GM23338 (cell line): ENCODE data around the gene S100A1. TPM values are rescaled to one million over a fixed set of nuclear protein-coding genes. Genes with fewer than 3 reads are reported as not detected.

Experiments
- ATAC-seq: fragments of 200-7000 bp; cut with Tn5 transposase; 3 replicates; pipeline ENCODE4 v1.9.1; 2020
- DNase-seq: peaks from one replicate; pipeline ENCODE4 v3.0.0-alpha.2; 2015; ENCODE audit warnings: low spot score
- H2AFZ ChIP-seq: fragments of 200-600 bp; sonication (generic); 2 replicates; pipeline ENCODE4 v1.8.0; 2016; ENCODE audit warnings: antibody characterized with exemption, mild to moderate bottlenecking, moderate library complexity
- H3F3A ChIP-seq: fragments of 200-600 bp; sonication (generic); replicated peaks from 2 replicates; pipeline ENCODE4 v1.8.0; 2017; ENCODE audit warnings: antibody characterized with exemption, mixed run types, low read depth
- H3K27ac ChIP-seq: fragments of 200-600 bp; sonication (generic); 2 replicates; pipeline ENCODE4 v1.6.1; 2016; ENCODE audit warnings: low read depth
- H3K27me3 ChIP-seq: fragments of 200-600 bp; sonication (generic); 2 replicates; pipeline ENCODE4 v1.8.0; 2016; ENCODE audit warnings: mild to moderate bottlenecking, mixed run types, moderate library complexity; ENCODE audit not compliant: insufficient read depth
- H3K36me3 ChIP-seq: fragments of 200-600 bp; sonication (generic); 2 replicates; pipeline ENCODE4 v1.8.0; 2016; ENCODE audit warnings: mild to moderate bottlenecking; ENCODE audit not compliant: insufficient read depth
- H3K4me1 ChIP-seq: fragments of 200-600 bp; sonication (generic); 2 replicates; pipeline ENCODE4 v1.8.0; 2016; ENCODE audit warnings: mild to moderate bottlenecking, moderate library complexity; ENCODE audit not compliant: insufficient read depth
- H3K4me2 ChIP-seq: fragments of 200-600 bp; sonication (generic); 2 replicates; pipeline ENCODE4 v1.7.1; 2017; ENCODE audit warnings: mixed run types
- H3K4me3 ChIP-seq: fragments of 200-600 bp; sonication (generic); 2 replicates; pipeline ENCODE4 v1.6.1; 2016; ENCODE audit warnings: mixed run types
- H3K79me2 ChIP-seq: fragments of 200-600 bp; sonication (generic); replicated peaks from 2 replicates; pipeline ENCODE4 v1.8.0; 2017; ENCODE audit warnings: mild to moderate bottlenecking; ENCODE audit not compliant: insufficient read depth
- H3K9me2 ChIP-seq: fragments of 200-600 bp; sonication (generic); 2 replicates; pipeline ENCODE4 v1.8.0; 2017; ENCODE audit not compliant: insufficient read depth
- H4K20me1 ChIP-seq: fragments of 200-600 bp; sonication (generic); replicated peaks from 2 replicates; pipeline ENCODE4 v1.8.0; 2017; ENCODE audit warnings: mild to moderate bottlenecking; ENCODE audit not compliant: insufficient read depth
- H3K27ac Mint-ChIP-seq: 2 replicates; pipeline ENCODE4 v1.8.0; 2020; ENCODE audit warnings: inconsistent platforms, mild to moderate bottlenecking, moderate library complexity, mixed read lengths
- H3K27me3 Mint-ChIP-seq: 3 replicates; pipeline ENCODE4 v1.8.0; 2022; ENCODE audit warnings: low read depth, mild to moderate bottlenecking, moderate library complexity, mixed read lengths, inconsistent platforms; ENCODE audit not compliant: insufficient read depth, poor library complexity
- H3K36me3 Mint-ChIP-seq: 3 replicates; pipeline ENCODE4 v1.8.0; 2021; ENCODE audit warnings: low read depth, mild to moderate bottlenecking, inconsistent platforms, moderate library complexity, mixed read lengths
- H3K4me1 Mint-ChIP-seq: 3 replicates; pipeline ENCODE4 v1.8.0; 2020; ENCODE audit warnings: mild to moderate bottlenecking, inconsistent platforms, mixed read lengths
- H3K4me3 Mint-ChIP-seq: 3 replicates; pipeline ENCODE4 v1.8.0; 2021; ENCODE audit warnings: moderate library complexity, mild to moderate bottlenecking, inconsistent platforms, mixed read lengths
- H3K9me3 Mint-ChIP-seq: 3 replicates; pipeline ENCODE4 v1.8.0; 2020; ENCODE audit warnings: moderate library complexity, mild to moderate bottlenecking, inconsistent platforms, mixed read lengths
- CREB1 ChIP-seq: fragments of 250-450 bp; sonication (Bioruptor Pico); IDR thresholded peaks from 2 replicates; pipeline ENCODE4 v1.5.0; 2020; ENCODE audit warnings: low read depth, mild to moderate bottlenecking, moderate library complexity
- EZH2 ChIP-seq: fragments of 200-600 bp; sonication (generic); IDR thresholded peaks from one replicate; pipeline ENCODE4 v1.8.0; 2017; ENCODE audit warnings: antibody characterized with exemption, mild to moderate bottlenecking, low read depth; ENCODE audit not compliant: unreplicated experiment
- JUNB ChIP-seq: IDR thresholded peaks from one replicate; pipeline ENCODE4 v1.6.1; 2016; ENCODE audit warnings: antibody characterized with exemption; ENCODE audit not compliant: unreplicated experiment
- STAT1 ChIP-seq: IDR thresholded peaks from one replicate; pipeline ENCODE4 v1.6.1; 2016; ENCODE audit warnings: antibody characterized with exemption; ENCODE audit not compliant: unreplicated experiment
- ZNF114 ChIP-seq: fragments of 250-450 bp; sonication (Bioruptor Pico); IDR thresholded peaks from 2 replicates; pipeline ENCODE4 v1.5.0; 2020; ENCODE audit warnings: mild to moderate bottlenecking, moderate library complexity
- ZNF331 ChIP-seq: fragments of 250-450 bp; sonication (Bioruptor Pico); IDR thresholded peaks from 2 replicates; pipeline ENCODE4 v1.5.0; 2020; ENCODE audit warnings: low read depth, mild to moderate bottlenecking, moderate library complexity
- polyA plus RNA-seq: library from polyadenylated mRNA; unstranded; fragments of >200 nt; fragmentation: Nextera tagmentation; extraction: Ambion mirVana; gene quantifications from 2 replicates; pipeline ENCODE4 v1.2.1, GENCODE V29; 2016
- total RNA-seq: library from RNA; depleted of rRNA; stranded (reverse); fragments of >200 nt; shearing (Covaris generic); gene quantifications from 2 replicates; pipeline ENCODE4 v1.2.3, GENCODE V29; 2014
- TF ChIP-seq, protein P1 (sequence below): IDR thresholded peaks from 2 replicates; pipeline ENCODE4 v1.6.1; 2016; ENCODE audit warnings: antibody characterized with exemption
- TF ChIP-seq, protein P2 (sequence below): IDR thresholded peaks from one replicate; pipeline ENCODE4 v1.6.1; 2018; ENCODE audit warnings: antibody characterized with exemption; ENCODE audit not compliant: unreplicated experiment
- TF ChIP-seq, protein P3 (sequence below): fragments of 250-450 bp; sonication (Bioruptor Pico); IDR thresholded peaks from 2 replicates; pipeline ENCODE4 v1.5.0; 2020; ENCODE audit warnings: mild to moderate bottlenecking, moderate library complexity

S100A1 gene
- total and polyA plus RNA-seq, 2 experiments from 2014 or later: 0.13 to 0.66 TPM

DNA sequence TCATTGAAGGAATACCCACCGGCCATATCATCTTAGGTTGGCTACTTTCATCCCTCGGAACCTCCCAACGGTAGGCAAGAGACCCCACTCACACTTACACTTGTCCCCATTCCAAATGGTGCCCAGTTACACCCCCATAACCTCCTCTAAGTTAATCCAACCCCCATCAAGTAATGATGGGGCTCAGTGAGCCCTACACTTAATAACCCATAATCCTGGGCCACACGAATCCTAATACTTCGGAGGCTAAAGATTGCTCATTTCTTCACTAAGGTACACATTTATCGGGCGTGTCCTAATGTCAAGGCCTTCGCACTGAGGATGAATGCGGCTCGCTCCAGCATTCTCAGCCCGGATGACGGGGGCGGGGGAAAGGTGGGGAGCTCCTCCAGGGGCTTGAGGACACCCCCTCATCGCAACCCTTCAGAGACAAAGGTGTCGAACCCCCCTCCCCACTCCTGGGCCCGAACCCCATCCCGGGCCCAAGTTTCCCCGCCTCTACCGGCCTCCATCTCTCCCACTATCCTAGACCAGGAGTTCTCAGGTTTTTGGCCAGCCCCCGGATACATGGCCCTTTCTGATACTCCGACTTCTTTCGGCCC, 42.1 kb downstream of the S100A1 start (continued):
- no peak for TF ChIP-seq CREB1 (CRISPR knock-in tag)
- TF ChIP-seq, protein P1, sequence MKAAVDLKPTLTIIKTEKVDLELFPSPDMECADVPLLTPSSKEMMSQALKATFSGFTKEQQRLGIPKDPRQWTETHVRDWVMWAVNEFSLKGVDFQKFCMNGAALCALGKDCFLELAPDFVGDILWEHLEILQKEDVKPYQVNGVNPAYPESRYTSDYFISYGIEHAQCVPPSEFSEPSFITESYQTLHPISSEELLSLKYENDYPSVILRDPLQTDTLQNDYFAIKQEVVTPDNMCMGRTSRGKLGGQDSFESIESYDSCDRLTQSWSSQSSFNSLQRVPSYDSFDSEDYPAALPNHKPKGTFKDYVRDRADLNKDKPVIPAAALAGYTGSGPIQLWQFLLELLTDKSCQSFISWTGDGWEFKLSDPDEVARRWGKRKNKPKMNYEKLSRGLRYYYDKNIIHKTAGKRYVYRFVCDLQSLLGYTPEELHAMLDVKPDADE: no peak
- TF ChIP-seq ZNF331 (CRISPR knock-in tag): no peak
- no peak for TF ChIP-seq ZNF114 (CRISPR knock-in tag)

DNA sequence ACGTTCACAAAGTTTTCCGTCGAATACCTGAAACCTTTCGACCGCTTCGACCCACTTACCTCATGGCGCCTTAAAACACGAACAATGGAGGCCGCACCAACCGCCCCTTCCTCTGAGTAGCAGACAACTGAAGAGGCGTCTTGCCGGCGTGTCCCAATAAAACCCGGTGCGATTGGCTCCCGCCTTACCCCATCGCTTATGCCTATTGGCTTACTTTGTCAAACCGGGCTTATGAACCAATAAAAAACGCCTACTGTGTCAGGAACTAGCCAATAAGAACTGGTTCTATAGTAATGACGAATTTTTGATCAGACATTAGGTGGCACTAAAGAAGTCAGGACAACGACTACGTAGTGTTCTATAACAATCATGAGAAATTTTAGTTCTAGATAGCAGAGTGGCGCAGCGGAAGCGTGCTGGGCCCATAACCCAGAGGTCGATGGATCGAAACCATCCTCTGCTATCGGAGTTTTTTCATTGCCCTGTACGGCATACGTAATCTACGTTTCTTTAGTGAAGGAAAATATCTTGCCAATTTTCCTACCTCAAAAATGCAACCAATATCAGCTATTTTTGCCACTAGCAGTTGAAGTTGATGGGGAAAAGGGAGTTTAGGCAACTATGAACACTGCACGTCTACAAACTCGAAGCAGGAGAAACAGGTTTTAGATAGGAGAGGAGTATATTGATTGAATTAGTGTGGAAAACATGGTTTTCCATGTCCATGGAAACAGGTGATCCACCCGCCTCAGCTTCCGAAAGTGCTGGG, 42.8 kb downstream of the S100A1 start, which contains the start of gene ILF2:
Gene ILF2, minus strand, starts transcription at position 135 of the 769 bp plus-strand sequence. Its CDS starts 71 bp downstream, at position 64.
- Histone ChIP-seq H3K4me3 (peak within 1 kb of the TSS; percentile 97), H3K4me2 (peak within 1 kb of the TSS; percentile 91), H3K27ac (peak within 1 kb of the TSS; percentile 65), H3K36me3 (peaks cover 36% of the 10 kb centered on the region), H3K4me1 (peaks cover 4% of the 10 kb centered on the region; the same call in 1 of the 2 replicates), H3F3A (peaks cover 36% of the 10 kb centered on the region), H3K9me2 (no peaks in the 10 kb centered on the region), H4K20me1 (peaks cover 8% of the 10 kb centered on the region), H2AFZ (no peak within 1 kb of the TSS; the same call in 1 of the 2 replicates), H3K27me3 (no peaks in the 10 kb centered on the region), H3K79me2 (peaks cover 34% of the 10 kb centered on the region)
- H3K27ac Mint-ChIP-seq: no peak within 1 kb of the TSS
- H3K9me3 Mint-ChIP-seq: no peaks in the 10 kb centered on the region; the same call in 2 of the 3 replicates
- H3K27me3 Mint-ChIP-seq: peaks cover 8% of the 10 kb centered on the region
- H3K4me1 Mint-ChIP-seq: peaks cover 12% of the 10 kb centered on the region; the same call in 2 of the 3 replicates
- no peak within 1 kb of the TSS for H3K4me3 Mint-ChIP-seq
- H3K36me3 Mint-ChIP-seq: peaks cover 44% of the 10 kb centered on the region
- peak; percentile 100 for DNase-seq
- ATAC-seq: peak; percentile 93
- TF ChIP-seq ZNF331 (CRISPR knock-in tag) (no peak), EZH2 (no peak), JUNB (no peak), STAT1 (no peak)
- TF ChIP-seq, protein P2, sequence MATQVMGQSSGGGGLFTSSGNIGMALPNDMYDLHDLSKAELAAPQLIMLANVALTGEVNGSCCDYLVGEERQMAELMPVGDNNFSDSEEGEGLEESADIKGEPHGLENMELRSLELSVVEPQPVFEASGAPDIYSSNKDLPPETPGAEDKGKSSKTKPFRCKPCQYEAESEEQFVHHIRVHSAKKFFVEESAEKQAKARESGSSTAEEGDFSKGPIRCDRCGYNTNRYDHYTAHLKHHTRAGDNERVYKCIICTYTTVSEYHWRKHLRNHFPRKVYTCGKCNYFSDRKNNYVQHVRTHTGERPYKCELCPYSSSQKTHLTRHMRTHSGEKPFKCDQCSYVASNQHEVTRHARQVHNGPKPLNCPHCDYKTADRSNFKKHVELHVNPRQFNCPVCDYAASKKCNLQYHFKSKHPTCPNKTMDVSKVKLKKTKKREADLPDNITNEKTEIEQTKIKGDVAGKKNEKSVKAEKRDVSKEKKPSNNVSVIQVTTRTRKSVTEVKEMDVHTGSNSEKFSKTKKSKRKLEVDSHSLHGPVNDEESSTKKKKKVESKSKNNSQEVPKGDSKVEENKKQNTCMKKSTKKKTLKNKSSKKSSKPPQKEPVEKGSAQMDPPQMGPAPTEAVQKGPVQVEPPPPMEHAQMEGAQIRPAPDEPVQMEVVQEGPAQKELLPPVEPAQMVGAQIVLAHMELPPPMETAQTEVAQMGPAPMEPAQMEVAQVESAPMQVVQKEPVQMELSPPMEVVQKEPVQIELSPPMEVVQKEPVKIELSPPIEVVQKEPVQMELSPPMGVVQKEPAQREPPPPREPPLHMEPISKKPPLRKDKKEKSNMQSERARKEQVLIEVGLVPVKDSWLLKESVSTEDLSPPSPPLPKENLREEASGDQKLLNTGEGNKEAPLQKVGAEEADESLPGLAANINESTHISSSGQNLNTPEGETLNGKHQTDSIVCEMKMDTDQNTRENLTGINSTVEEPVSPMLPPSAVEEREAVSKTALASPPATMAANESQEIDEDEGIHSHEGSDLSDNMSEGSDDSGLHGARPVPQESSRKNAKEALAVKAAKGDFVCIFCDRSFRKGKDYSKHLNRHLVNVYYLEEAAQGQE: no peak
- TF ChIP-seq, protein P3, sequence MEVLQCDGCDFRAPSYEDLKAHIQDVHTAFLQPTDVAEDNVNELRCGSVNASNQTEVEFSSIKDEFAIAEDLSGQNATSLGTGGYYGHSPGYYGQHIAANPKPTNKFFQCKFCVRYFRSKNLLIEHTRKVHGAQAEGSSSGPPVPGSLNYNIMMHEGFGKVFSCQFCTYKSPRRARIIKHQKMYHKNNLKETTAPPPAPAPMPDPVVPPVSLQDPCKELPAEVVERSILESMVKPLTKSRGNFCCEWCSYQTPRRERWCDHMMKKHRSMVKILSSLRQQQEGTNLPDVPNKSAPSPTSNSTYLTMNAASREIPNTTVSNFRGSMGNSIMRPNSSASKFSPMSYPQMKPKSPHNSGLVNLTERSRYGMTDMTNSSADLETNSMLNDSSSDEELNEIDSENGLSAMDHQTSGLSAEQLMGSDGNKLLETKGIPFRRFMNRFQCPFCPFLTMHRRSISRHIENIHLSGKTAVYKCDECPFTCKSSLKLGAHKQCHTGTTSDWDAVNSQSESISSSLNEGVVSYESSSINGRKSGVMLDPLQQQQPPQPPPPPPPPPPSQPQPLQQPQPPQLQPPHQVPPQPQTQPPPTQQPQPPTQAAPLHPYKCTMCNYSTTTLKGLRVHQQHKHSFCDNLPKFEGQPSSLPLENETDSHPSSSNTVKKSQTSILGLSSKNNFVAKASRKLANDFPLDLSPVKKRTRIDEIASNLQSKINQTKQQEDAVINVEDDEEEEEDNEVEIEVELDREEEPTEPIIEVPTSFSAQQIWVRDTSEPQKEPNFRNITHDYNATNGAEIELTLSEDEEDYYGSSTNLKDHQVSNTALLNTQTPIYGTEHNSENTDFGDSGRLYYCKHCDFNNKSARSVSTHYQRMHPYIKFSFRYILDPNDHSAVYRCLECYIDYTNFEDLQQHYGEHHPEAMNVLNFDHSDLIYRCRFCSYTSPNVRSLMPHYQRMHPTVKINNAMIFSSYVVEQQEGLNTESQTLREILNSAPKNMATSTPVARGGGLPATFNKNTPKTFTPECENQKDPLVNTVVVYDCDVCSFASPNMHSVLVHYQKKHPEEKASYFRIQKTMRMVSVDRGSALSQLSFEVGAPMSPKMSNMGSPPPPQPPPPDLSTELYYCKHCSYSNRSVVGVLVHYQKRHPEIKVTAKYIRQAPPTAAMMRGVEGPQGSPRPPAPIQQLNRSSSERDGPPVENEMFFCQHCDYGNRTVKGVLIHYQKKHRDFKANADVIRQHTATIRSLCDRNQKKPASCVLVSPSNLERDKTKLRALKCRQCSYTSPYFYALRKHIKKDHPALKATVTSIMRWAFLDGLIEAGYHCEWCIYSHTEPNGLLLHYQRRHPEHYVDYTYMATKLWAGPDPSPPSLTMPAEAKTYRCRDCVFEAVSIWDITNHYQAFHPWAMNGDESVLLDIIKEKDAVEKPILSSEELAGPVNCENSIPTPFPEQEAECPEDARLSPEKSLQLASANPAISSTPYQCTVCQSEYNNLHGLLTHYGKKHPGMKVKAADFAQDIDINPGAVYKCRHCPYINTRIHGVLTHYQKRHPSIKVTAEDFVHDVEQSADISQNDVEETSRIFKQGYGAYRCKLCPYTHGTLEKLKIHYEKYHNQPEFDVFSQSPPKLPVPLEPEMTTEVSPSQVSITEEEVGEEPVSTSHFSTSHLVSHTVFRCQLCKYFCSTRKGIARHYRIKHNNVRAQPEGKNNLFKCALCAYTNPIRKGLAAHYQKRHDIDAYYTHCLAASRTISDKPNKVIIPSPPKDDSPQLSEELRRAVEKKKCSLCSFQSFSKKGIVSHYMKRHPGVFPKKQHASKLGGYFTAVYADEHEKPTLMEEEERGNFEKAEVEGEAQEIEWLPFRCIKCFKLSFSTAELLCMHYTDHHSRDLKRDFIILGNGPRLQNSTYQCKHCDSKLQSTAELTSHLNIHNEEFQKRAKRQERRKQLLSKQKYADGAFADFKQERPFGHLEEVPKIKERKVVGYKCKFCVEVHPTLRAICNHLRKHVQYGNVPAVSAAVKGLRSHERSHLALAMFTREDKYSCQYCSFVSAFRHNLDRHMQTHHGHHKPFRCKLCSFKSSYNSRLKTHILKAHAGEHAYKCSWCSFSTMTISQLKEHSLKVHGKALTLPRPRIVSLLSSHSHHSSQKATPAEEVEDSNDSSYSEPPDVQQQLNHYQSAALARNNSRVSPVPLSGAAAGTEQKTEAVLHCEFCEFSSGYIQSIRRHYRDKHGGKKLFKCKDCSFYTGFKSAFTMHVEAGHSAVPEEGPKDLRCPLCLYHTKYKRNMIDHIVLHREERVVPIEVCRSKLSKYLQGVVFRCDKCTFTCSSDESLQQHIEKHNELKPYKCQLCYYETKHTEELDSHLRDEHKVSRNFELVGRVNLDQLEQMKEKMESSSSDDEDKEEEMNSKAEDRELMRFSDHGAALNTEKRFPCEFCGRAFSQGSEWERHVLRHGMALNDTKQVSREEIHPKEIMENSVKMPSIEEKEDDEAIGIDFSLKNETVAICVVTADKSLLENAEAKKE: no peak
- TF ChIP-seq, protein P1: peak; percentile 69
